ENCODE results near the gene FAM219B. TPM values are rescaled to one million over a fixed set of nuclear protein-coding genes. Genes with fewer than 3 reads are reported as not detected.
"Not testable (repeated sequence)": the region's sequence is repeated elsewhere in the genome, so short reads cannot be mapped to it uniquely, and the experiment has no call there.

FAM219B gene
- total RNA-seq, 5 donors from 2014 or later (not counting 1 experiment from before 2014, with no cell fraction given) = 46.0 to 108 (median 96.6) TPM

DNA sequence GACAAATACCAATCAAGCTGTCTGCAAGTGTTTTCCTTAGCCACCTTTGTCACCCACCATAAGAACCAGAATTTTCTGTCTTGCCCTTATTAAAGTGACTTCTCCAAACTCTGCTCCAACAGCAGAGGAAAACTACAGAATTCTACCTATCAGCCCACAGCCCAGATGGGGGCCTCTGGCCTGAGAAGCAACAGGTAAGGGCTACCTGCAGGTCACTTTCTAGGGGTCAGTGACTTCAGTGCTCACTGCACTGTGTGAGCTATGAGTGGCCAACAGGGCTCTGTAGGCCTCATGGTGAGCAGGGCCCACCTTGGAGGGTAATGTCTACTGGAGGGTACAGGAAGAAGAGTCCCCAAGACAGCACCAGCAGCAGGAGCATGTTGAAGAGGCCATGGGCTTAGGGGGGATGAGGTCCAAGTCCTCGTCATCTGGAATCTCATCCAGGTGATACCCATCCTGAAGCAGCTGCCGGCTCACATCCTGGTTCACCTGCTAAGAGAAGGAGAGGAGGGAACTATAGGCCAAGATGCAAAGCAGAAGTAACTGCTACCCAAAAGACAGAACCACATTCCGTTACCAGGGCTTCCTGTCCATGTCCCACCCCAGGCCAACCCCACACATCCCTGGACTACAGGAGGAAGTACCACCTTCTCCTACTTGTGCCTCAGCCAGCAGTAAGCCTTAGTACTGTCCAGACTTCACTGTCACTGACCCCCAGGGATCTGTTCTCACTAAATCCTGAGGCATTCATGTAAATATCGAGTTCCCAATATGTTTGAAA is 4.2 kb downstream of the FAM219B start:
- no peak overlapping the region for H3K4me3 ChIP-seq (ENCODE audit: control insufficient read depth in 1 of 2, extremely low read depth in 1 of 2, low read length in 1 of 2)
- ATAC-seq (replicated peaks in 1 of 4) (no peak), DNase-seq (no peak)
- Mint-ChIP-seq H3K4me3 (peak overlapping the region in 1 of 3 donors; percentile 9), H3K9me3 (no peaks in the 10 kb centered on the region), H3K27me3 (no peaks in the 10 kb centered on the region), H3K27ac (peak overlapping the region; percentile 79), H3K36me3 (peaks cover 19% of the 10 kb centered on the region), H3K4me1 (peaks cover 46 to 54% (median 51%) of the 10 kb centered on the region in 3 donors)
- H3K27me3 ChIP-seq (replicated peaks in 1 of 2; ENCODE audit: control insufficient read depth in 2 of 2, extremely low read depth in 1 of 2, insufficient read depth in 2 of 2, low read length in 1 of 2) = no peaks in the 10 kb centered on the region
- no peak overlapping the region for H3K27ac ChIP-seq (ENCODE audit: low read length)
- POLR2A ChIA-PET = interaction anchor here in 1 of 2 donors (0.7 kb wide), 1 partner anchor 9 kb away, joined by 6 read pairs; no protein-coding TSS in a partner anchor
- H3K9me3 ChIP-seq = no peaks in the 10 kb centered on the region
- peaks cover 13 to 62% of the 10 kb centered on the region in 2 donors for H3K36me3 ChIP-seq (ENCODE audit: control insufficient read depth in 2 of 2, extremely low read depth in 1 of 2, insufficient read depth in 1 of 2, low read length in 1 of 2)
- CTCF ChIA-PET = interaction anchor here (0.6 to 2.3 kb wide), 42 partner anchors 8 to 550 kb away, joined by 3 to 18 read pairs (median 4); partner anchors contain the start of genes MPI (in 1 of the 2), SCAMP2 (in 1 of the 2) and ULK3 (in 1 of the 2)
- 83% methylated on average over 1 of the region's 4 CpGs for WGBS (ENCODE audit: insufficient coverage)
- peaks cover 8 to 33% of the 10 kb centered on the region in 2 experiments for H3K4me1 ChIP-seq (ENCODE audit: control insufficient read depth in 1 of 2, extremely low read depth in 1 of 2, insufficient read depth in 2 of 2, low read length in 2 of 2)

DNA sequence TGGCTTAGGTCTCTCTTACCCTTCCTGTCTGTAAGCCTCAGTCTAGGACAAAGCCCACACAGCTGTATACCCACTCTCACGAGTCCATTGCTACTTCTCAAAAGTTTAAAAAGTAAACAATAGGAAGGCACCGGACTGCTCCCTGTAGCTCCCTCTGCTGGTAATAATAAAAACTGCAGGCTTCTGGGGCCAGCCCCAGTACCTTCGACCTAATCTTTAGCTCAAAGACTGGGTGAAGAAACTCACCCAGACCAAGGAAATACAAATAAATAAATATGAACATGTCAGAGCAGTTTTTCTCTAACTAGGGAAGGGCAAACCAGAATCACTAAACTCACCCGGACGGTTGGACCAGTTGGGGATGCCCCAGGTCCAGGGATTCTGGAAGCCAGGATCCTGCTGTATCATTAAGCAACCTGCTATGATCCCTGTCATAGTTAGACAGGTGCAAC is 5.0 kb downstream of the FAM219B start:
- Histone ChIP-seq H3K4me3 (ENCODE audit: control insufficient read depth in 1 of 2, extremely low read depth in 1 of 2, low read length in 1 of 2) (no peak overlapping the region), H3K27me3 (replicated peaks in 1 of 2; ENCODE audit: control insufficient read depth in 2 of 2, extremely low read depth in 1 of 2, insufficient read depth in 2 of 2, low read length in 1 of 2) (no peaks in the 10 kb centered on the region), H3K9me3 (no peaks in the 10 kb centered on the region), H3K27ac (ENCODE audit: low read length) (peak overlapping the region; percentile 44), H3K4me1 (ENCODE audit: control insufficient read depth in 1 of 2, extremely low read depth in 1 of 2, insufficient read depth in 2 of 2, low read length in 2 of 2) (peaks cover 4 to 26% of the 10 kb centered on the region in 2 experiments), H3K36me3 (ENCODE audit: control insufficient read depth in 2 of 2, extremely low read depth in 1 of 2, insufficient read depth in 1 of 2, low read length in 1 of 2) (peaks cover 13 to 70% of the 10 kb centered on the region in 2 donors)
- no peaks in the 10 kb centered on the region for H3K9me3 Mint-ChIP-seq
- no peak overlapping the region for H3K4me3 Mint-ChIP-seq
- DNase-seq (peak in 34 of 35 experiments; percentile 16 to 79 (median 44)), ATAC-seq (replicated peaks in 1 of 4) (peak; percentile 43 to 57 (median 52))
- peaks cover 41 to 47% (median 43%) of the 10 kb centered on the region in 3 donors for H3K4me1 Mint-ChIP-seq
- POLR2A ChIA-PET = interaction anchor here in 1 of 2 donors (0.6 kb wide), 3 partner anchors 16 to 124 kb away, joined by 3 to 4 read pairs (median 3); no protein-coding TSS in a partner anchor
- WGBS (ENCODE audit: insufficient coverage) = 0% methylated on average over 1 of the region's 5 CpGs
- H3K27ac Mint-ChIP-seq = peak overlapping the region; percentile 79
- CTCF ChIA-PET = interaction anchor here (0.6 to 2.3 kb wide), 45 partner anchors 8 to 724 kb away, joined by 3 to 18 read pairs (median 4); partner anchors contain the start of genes MPI (in 1 of the 2), SCAMP2 (in 1 of the 2), SNUPN (in 1 of the 2) and ULK3 (in 1 of the 2)
- no peaks in the 10 kb centered on the region for H3K27me3 Mint-ChIP-seq
- H3K36me3 Mint-ChIP-seq = peaks cover 19% of the 10 kb centered on the region

DNA sequence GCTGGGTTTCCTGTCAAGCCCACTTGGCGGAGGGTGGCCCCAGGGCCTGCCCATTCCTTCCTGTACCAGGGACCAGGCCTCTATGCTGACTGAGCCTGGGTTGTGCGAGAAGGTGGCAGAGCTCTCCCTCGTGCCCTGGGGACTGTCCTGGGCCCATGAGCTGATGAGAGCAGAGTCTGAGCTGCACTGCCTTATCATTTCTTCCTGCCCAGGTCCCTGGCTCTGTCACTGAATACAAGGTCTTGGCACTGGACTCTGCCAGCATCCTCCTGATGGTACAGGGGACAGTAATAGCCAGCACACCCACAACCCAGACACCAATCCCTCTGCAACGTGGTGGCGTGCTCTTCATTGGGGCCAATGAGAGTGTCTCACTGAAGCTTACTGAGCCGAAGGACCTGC is 9.3 kb downstream of the FAM219B start:
- Mint-ChIP-seq H3K9me3 (no peaks in the 10 kb centered on the region), H3K27ac (peak overlapping the region; percentile 11 to 49), H3K4me3 (no peak overlapping the region), H3K27me3 (no peaks in the 10 kb centered on the region), H3K36me3 (peaks cover 18% of the 10 kb centered on the region), H3K4me1 (peaks cover 36 to 43% (median 36%) of the 10 kb centered on the region in 3 donors)
- no peak for DNase-seq
- Histone ChIP-seq H3K4me1 (ENCODE audit: control insufficient read depth in 1 of 2, extremely low read depth in 1 of 2, insufficient read depth in 2 of 2, low read length in 2 of 2) (peaks cover 9 to 37% of the 10 kb centered on the region in 2 experiments), H3K27ac (ENCODE audit: low read length) (no peak overlapping the region), H3K4me3 (ENCODE audit: control insufficient read depth in 1 of 2, extremely low read depth in 1 of 2, low read length in 1 of 2) (no peak overlapping the region), H3K9me3 (no peaks in the 10 kb centered on the region), H3K27me3 (replicated peaks in 1 of 2; ENCODE audit: control insufficient read depth in 2 of 2, extremely low read depth in 1 of 2, insufficient read depth in 2 of 2, low read length in 1 of 2) (no peaks in the 10 kb centered on the region), H3K36me3 (ENCODE audit: control insufficient read depth in 2 of 2, extremely low read depth in 1 of 2, insufficient read depth in 1 of 2, low read length in 1 of 2) (peaks cover 7 to 68% of the 10 kb centered on the region in 2 donors)
- CTCF ChIA-PET = interaction anchor here in 1 of 2 donors (0.5 kb wide), 1 partner anchor 37 kb away, joined by 7 read pairs; no protein-coding TSS in a partner anchor
- 95% methylated on average over 5 of the region's 6 CpGs for WGBS (ENCODE audit: insufficient coverage)
- POLR2A ChIA-PET = interaction anchor here in 1 of 2 donors (0.5 to 0.6 kb wide), 3 partner anchors 16 to 298 kb away, joined by 3 to 7 read pairs (median 5); no protein-coding TSS in a partner anchor
- ATAC-seq (replicated peaks in 1 of 4) = no peak

DNA sequence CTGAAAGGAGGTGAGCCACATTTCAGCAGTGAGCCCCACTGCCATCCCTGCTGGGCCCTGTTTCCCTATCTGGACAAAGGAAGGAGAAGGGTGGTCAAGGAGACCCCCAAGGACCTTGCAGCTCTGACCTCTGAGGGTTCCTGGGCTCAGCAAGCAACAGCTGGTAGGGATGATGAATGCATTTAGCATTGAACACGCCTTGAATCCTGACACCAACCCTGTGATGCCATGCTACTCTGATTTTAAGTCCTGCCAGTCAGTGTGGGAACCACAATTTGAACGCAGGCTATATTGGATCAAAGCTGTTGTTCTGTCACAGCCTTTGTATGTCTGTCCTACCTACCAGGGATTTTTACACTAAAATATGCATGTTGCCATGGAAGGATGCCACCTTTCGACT is 10.3 kb downstream of the FAM219B start:
- H3K9me3 ChIP-seq = no peaks in the 10 kb centered on the region
- H3K36me3 Mint-ChIP-seq = peaks cover 22% of the 10 kb centered on the region
- peaks cover 7 to 66% of the 10 kb centered on the region in 2 donors for H3K36me3 ChIP-seq (ENCODE audit: control insufficient read depth in 2 of 2, extremely low read depth in 1 of 2, insufficient read depth in 1 of 2, low read length in 1 of 2)
- H3K4me1 ChIP-seq (ENCODE audit: control insufficient read depth in 1 of 2, extremely low read depth in 1 of 2, insufficient read depth in 2 of 2, low read length in 2 of 2) = peaks cover 8 to 34% of the 10 kb centered on the region in 2 experiments
- DNase-seq = no peak
- H3K27me3 Mint-ChIP-seq = no peaks in the 10 kb centered on the region
- no peaks in the 10 kb centered on the region for H3K27me3 ChIP-seq (replicated peaks in 1 of 2; ENCODE audit: control insufficient read depth in 2 of 2, extremely low read depth in 1 of 2, insufficient read depth in 2 of 2, low read length in 1 of 2)
- H3K4me3 ChIP-seq (ENCODE audit: control insufficient read depth in 1 of 2, extremely low read depth in 1 of 2, low read length in 1 of 2) = no peak overlapping the region
- H3K4me1 Mint-ChIP-seq = peaks cover 33 to 42% (median 35%) of the 10 kb centered on the region in 3 donors
- POLR2A ChIA-PET = interaction anchor here in 1 of 2 donors (0.5 to 0.6 kb wide), 2 partner anchors 10 to 557 kb away, joined by 3 read pairs; no protein-coding TSS in a partner anchor
- H3K9me3 Mint-ChIP-seq = no peaks in the 10 kb centered on the region
- CTCF ChIA-PET = no interaction called here
- H3K27ac Mint-ChIP-seq = peak overlapping the region; percentile 57 to 84
- ATAC-seq (replicated peaks in 1 of 4) = no peak
- 93% methylated on average over 2 of the region's 3 CpGs for WGBS (ENCODE audit: insufficient coverage)
- H3K27ac ChIP-seq (ENCODE audit: low read length) = peak overlapping the region; percentile 7
- no peak overlapping the region for H3K4me3 Mint-ChIP-seq

DNA sequence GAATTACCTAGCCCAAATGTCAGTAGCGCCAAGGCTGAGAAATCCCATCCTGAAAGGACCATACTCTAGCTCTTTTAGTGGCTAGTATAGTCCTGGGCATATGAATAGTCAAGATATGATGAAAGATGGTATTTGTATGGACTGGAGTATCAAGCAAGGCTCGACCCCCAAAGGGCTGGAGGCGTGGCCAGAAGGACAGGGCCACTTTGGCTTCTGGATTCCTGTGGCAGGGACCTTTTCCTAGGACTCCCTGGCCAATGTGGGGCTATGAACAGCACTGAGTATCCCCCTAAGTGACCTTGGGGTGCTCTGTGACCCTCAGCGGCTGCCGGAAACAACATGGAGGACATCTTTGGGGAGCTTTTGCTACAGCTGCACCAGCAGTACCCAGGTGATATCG is 10.8 kb downstream of the FAM219B start:
- H3K27ac ChIP-seq (ENCODE audit: low read length) = peak overlapping the region; percentile 7
- DNase-seq = no peak
- POLR2A ChIA-PET = interaction anchor here in 1 of 2 donors (0.5 to 0.6 kb wide), 2 partner anchors 10 to 558 kb away, joined by 3 read pairs; no protein-coding TSS in a partner anchor
- CTCF ChIA-PET = no interaction called here
- 97% methylated on average over 5 of the region's 6 CpGs for WGBS (ENCODE audit: insufficient coverage)
- H3K36me3 ChIP-seq (ENCODE audit: control insufficient read depth in 2 of 2, extremely low read depth in 1 of 2, insufficient read depth in 1 of 2, low read length in 1 of 2) = peaks cover 7 to 64% of the 10 kb centered on the region in 2 donors
- H3K9me3 ChIP-seq = no peaks in the 10 kb centered on the region
- H3K27me3 ChIP-seq (replicated peaks in 1 of 2; ENCODE audit: control insufficient read depth in 2 of 2, extremely low read depth in 1 of 2, insufficient read depth in 2 of 2, low read length in 1 of 2) = no peaks in the 10 kb centered on the region
- Mint-ChIP-seq H3K36me3 (peaks cover 21% of the 10 kb centered on the region), H3K4me3 (no peak overlapping the region), H3K27me3 (no peaks in the 10 kb centered on the region), H3K9me3 (no peaks in the 10 kb centered on the region), H3K4me1 (peaks cover 29 to 46% (median 37%) of the 10 kb centered on the region in 3 donors), H3K27ac (peak overlapping the region; percentile 74 to 84)
- H3K4me3 ChIP-seq (ENCODE audit: control insufficient read depth in 1 of 2, extremely low read depth in 1 of 2, low read length in 1 of 2) = no peak overlapping the region
- ATAC-seq (replicated peaks in 1 of 4) = no peak
- H3K4me1 ChIP-seq (ENCODE audit: control insufficient read depth in 1 of 2, extremely low read depth in 1 of 2, insufficient read depth in 2 of 2, low read length in 2 of 2) = peaks cover 8 to 33% of the 10 kb centered on the region in 2 experiments

DNA sequence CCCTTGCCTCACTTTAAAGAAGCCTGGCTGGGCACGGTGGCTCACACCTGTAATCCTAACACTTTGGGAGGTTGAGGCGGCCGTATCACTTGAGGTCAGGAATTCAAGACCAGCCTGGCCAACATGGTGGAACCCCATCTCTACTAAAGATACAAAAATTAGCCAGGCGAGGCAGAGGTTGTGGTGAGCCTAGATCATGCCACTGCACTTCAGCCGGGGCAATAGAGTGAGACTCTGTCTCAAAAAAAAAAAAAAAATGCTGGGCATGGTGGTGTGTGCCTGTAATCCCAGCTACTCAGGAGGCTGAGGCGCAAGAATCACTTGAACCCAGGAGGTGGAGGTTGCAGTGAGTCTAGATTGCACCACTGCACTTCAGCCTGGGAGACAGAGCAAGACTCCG is 12.3 kb downstream of the FAM219B start:
- H3K4me1 Mint-ChIP-seq = peaks cover 40 to 53% (median 47%) of the 10 kb centered on the region in 3 donors

More for the DNA sequence above, 12.3 kb downstream of the FAM219B start:
- peaks cover 16% of the 10 kb centered on the region for H3K36me3 Mint-ChIP-seq
- ChIA-PET CTCF (interaction anchor here in 1 of 2 donors (0.7 to 1.3 kb wide), 4 partner anchors 9 to 123 kb away, joined by 3 to 11 read pairs (median 5); partner anchors contain the start of gene FAM219B), POLR2A (interaction anchor here in 1 of 2 donors (0.6 to 0.7 kb wide), 2 partner anchors 42 to 441 kb away, joined by 4 to 5 read pairs; partner anchors contain the start of gene COMMD4)
- ATAC-seq (replicated peaks in 1 of 4); H3K9me3 Mint-ChIP-seq; H3K27me3 ChIP-seq (replicated peaks in 1 of 2; ENCODE audit: control insufficient read depth in 2 of 2, extremely low read depth in 1 of 2, insufficient read depth in 2 of 2, low read length in 1 of 2); DNase-seq; H3K4me3 ChIP-seq (ENCODE audit: control insufficient read depth in 1 of 2, extremely low read depth in 1 of 2, low read length in 1 of 2); H3K9me3 ChIP-seq; H3K27me3 Mint-ChIP-seq: not testable (repeated sequence)
- Histone ChIP-seq H3K36me3 (ENCODE audit: control insufficient read depth in 2 of 2, extremely low read depth in 1 of 2, insufficient read depth in 1 of 2, low read length in 1 of 2) (peaks cover 7 to 52% of the 10 kb centered on the region in 2 donors), H3K27ac (ENCODE audit: low read length) (peak overlapping the region; percentile 69), H3K4me1 (ENCODE audit: control insufficient read depth in 1 of 2, extremely low read depth in 1 of 2, insufficient read depth in 2 of 2, low read length in 2 of 2) (peaks cover 13 to 46% of the 10 kb centered on the region in 2 experiments)
- H3K4me3 Mint-ChIP-seq = peak overlapping the region in 1 of 3 donors; percentile 67
- peak overlapping the region in 1 of 2 donors; percentile 75 for H3K27ac Mint-ChIP-seq
- 89% methylated on average over 3 of the region's 7 CpGs for WGBS (ENCODE audit: insufficient coverage)

Data from T-cell (primary cell).